GM21786 (cell line): ENCODE measurements around the gene BPGM.
"Not testable (repeated sequence)": the region's sequence is repeated elsewhere in the genome, so short reads cannot be mapped to it uniquely, and the experiment has no call there.

Experiments used
- ATAC-seq: cut with Tn5 transposase; IDR thresholded peaks from one replicate; pipeline ENCODE4 v1.9.1; 2021; ENCODE audit not compliant: unreplicated experiment

The BPGM gene

GRCh38 chr7:134662166-134662870 is 15.7 kb downstream of the BPGM start:
- ATAC-seq: no peak

- no peak for ATAC-seq
Measured at GRCh38 chr7:134662871-134663205, 16.2 kb downstream of the BPGM start.

GRCh38 chr7:134665045-134665444 is 18.4 kb downstream of the BPGM start:
- ATAC-seq: not testable (repeated sequence)

- ATAC-seq: no peak
Measured at GRCh38 chr7:134667899-134668298, 21.2 kb downstream of the BPGM start.

- no peak for ATAC-seq
Measured at GRCh38 chr7:134669388-134669787, 22.7 kb downstream of the BPGM start.

- ATAC-seq: peak; percentile 75
Measured at GRCh38 chr7:134669845-134670373, 23.3 kb downstream of the BPGM start.

GRCh38 chr7:134671609-134672008 is 25.0 kb downstream of the BPGM start:
- ATAC-seq: no peak

- ATAC-seq: no peak
Measured at GRCh38 chr7:134674424-134674823, 27.8 kb downstream of the BPGM start.

- no peak for ATAC-seq
Measured at GRCh38 chr7:134676743-134677142, 30.1 kb downstream of the BPGM start.

GRCh38 chr7:134678115-134678514 is 31.5 kb downstream of the BPGM start:
- no peak for ATAC-seq

- no peak for ATAC-seq
Measured at GRCh38 chr7:134679006-134679405, 32.4 kb downstream of the BPGM start.

GRCh38 chr7:134684165-134684564 is 37.5 kb downstream of the BPGM start:
- ATAC-seq: no peak

GRCh38 chr7:134685250-134685649 is 38.6 kb downstream of the BPGM start:
- no peak for ATAC-seq

GRCh38 chr7:134686786-134687185 is 40.1 kb downstream of the BPGM start:
- ATAC-seq: no peak

- ATAC-seq: not testable (repeated sequence)
Measured at GRCh38 chr7:134689550-134689949, 42.9 kb downstream of the BPGM start.

GRCh38 chr7:134690016-134690415 is 43.4 kb downstream of the BPGM start:
- ATAC-seq: no peak

- no peak for ATAC-seq
Measured at GRCh38 chr7:134690614-134691504, 44.2 kb downstream of the BPGM start.

- no peak for ATAC-seq
Measured at GRCh38 chr7:134691546-134692343, 45.1 kb downstream of the BPGM start.

- ATAC-seq: no peak
Measured at GRCh38 chr7:134692344-134692705, 45.7 kb downstream of the BPGM start.

GRCh38 chr7:134693256-134693655 is 46.6 kb downstream of the BPGM start:
- ATAC-seq: no peak

GRCh38 chr7:134694299-134694698 is 47.6 kb downstream of the BPGM start:
- no peak for ATAC-seq
